Measurements from ENCODE around the gene FNDC8.
A peak's percentile ranks its signal among the peaks of the same experiment; 100 is the strongest.
"Not testable (repeated sequence)": the region's sequence is repeated elsewhere in the genome, so short reads cannot be mapped to it uniquely, and the experiment has no call there.

FNDC8 gene

DNA sequence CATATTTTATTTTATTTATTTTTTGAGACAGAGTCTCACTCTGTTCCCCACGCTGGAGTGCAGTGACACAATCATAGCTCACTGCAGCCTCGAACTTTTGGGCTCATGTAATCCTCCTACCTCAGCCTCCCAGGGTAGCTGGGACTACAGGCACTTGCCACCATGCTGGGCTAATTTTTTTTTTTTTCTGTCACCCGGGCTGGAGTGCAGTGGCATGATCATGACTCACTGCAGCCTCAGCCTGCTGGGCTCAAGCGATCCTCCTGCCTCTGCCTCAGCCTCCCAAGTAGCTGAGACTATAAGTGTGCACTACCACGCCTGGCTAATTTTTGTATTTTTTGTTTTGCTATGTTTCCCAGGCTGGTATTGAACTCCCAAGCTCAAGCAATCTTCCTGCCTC, 43.3 kb downstream of the FNDC8 start:
- TF ChIP-seq TAF1 (IDR thresholded peaks at IDR 0.05; ENCODE audit: borderline replicate concordance, low read depth, low read length), result no peak
- no peak for TF ChIP-seq POLR2A (IDR thresholded peaks at IDR 0.05; ENCODE audit: low read depth, low read length)
- no peak for TF ChIP-seq POLR2AphosphoS5 (IDR thresholded peaks at IDR 0.05; ENCODE audit: low read depth, low read length)
- FAIRE-seq, result no peak
- DNase-seq (ENCODE audit: insufficient read length), result no peak

DNA sequence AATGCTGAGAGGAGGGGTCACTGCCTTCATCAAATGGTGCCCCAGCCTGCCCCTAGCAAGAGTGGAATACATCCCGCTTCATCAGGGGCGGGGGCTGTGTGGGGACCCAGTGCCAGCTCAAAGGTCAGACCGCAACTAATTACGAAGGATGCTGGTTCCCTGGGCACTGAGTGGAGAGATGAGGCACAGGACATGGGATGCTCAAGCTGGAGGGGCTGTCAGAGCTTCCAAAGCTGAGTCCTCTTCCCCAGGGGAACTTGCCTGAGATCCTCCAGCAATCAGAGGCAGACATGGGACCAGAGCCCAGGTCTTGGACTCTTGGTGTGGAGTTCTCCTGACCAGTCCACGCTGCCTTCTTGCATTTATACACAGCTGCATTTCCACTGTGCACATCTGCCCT, 45.1 kb downstream of the FNDC8 start:
- FAIRE-seq (no peak), DNase-seq (ENCODE audit: insufficient read length) (no peak)
- TF ChIP-seq POLR2AphosphoS5 (IDR thresholded peaks at IDR 0.05; ENCODE audit: low read depth, low read length) (no peak), POLR2A (IDR thresholded peaks at IDR 0.05; ENCODE audit: low read depth, low read length) (no peak), TAF1 (IDR thresholded peaks at IDR 0.05; ENCODE audit: borderline replicate concordance, low read depth, low read length) (no peak)

DNA sequence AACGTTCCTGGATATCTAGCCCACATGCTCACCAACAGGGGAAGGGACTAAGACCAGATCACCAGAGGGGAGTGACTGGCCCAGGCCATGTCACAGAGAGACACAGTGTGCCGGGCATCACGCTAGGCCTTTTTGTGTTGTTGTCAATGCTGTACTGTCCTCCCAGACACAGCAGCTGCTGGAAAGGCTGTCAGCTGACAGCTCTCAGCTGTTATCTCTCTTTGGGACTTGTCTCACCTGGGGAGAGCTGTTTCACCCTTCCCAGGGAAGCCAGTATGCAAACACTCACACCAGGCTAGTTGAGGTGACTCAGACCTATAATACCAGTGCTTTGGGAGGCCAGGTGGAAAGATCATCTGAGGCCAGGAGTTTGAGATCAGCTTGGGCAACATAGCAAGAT, 45.6 kb downstream of the FNDC8 start:
- TF ChIP-seq POLR2AphosphoS5 (IDR thresholded peaks at IDR 0.05; ENCODE audit: low read depth, low read length) (no peak), POLR2A (IDR thresholded peaks at IDR 0.05; ENCODE audit: low read depth, low read length) (no peak), TAF1 (IDR thresholded peaks at IDR 0.05; ENCODE audit: borderline replicate concordance, low read depth, low read length) (no peak)
- no peak for DNase-seq (ENCODE audit: insufficient read length)
- FAIRE-seq, result no peak

DNA sequence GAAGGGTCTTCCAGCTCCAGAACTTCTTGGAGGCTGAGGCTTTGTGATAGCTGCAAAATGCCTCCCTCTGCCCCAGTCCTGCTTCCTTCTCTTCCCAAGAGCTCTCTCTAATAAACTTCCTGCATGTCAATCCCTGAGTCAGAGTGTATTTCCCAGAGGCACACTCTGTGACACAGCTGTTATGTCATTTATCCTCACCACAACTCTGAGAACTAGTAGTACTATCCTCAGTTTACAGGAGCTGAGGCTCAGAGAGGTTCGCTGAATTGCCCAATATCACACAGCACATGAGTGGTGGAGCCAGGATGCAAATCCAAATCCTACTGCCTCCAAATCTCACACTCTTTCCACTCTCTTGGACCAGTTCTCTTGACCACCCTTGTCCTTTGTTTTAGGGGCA, 46.3 kb downstream of the FNDC8 start:
- no peak for FAIRE-seq
- no peak for DNase-seq (ENCODE audit: insufficient read length)
- TF ChIP-seq POLR2A (IDR thresholded peaks at IDR 0.05; ENCODE audit: low read depth, low read length) (no peak), TAF1 (IDR thresholded peaks at IDR 0.05; ENCODE audit: borderline replicate concordance, low read depth, low read length) (no peak), POLR2AphosphoS5 (IDR thresholded peaks at IDR 0.05; ENCODE audit: low read depth, low read length) (no peak)

DNA sequence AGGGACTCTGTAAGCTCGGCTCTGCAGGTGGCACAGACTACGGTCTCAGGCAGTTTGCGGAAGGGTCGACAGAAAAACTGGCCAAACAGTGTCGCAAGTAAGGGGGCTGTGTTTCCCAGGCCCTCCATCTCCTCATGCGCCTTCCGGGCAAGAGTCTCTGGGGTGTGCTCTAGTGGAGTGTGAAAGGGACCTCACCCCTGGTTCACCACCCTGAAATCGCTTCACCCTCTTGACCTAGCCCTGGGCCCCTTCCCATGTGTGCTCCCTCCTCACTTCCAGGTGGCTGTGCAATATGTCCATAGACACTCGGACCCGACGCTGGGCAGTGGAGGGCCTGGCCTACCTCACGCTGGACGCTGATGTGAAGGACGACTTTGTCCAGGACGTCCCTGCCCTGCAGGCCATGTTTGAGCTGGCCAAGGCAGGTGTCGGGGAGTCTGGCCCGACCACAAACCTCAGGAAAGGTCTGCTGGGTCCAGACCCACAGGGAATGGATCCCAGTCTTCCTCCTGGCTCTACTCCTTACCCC, 48.5 kb downstream of the FNDC8 start:
- FAIRE-seq, result no peak

DNA sequence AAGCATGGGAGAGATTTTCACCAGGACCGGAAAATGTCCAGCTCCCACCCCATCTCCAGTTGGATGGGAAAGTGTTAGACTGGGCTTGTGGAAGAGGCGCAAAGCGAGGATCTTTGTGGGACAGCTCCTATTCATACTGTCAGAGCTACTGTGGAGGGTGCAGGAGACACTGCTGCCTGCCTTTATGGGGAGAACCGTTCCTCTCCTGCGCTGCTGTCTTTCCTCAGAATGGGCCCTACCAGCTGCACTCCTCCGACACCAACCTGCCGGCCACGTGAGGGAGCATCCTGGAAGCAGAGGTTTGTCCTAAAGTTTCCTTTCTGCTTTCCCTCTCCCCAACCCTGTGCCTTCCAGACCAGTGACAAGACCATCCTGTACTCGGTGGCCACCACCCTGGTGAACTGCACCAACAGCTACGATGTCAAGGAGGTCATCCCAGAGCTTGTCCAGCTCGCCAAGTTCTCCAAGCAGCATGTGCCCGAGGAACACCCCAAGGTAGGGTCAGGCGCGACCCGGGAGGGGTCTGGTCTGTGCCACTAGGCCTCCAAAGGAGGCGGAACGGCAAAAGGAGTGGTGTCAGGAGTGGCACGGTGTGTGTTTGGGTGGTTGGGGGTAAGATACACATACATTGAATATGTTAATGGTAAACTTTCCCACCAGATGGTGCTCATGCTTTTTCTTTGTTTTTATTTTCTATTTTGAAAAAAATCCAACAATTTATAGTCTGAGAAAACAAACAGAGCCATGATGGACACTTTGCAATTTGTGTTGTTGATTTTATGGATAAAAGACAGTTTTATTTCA, 49.8 kb downstream of the FNDC8 start:
- FAIRE-seq, result no peak
- TF ChIP-seq POLR2A (IDR thresholded peaks at IDR 0.05; ENCODE audit: low read depth, low read length), result no peak
- no peak for TF ChIP-seq TAF1 (IDR thresholded peaks at IDR 0.05; ENCODE audit: borderline replicate concordance, low read depth, low read length)
- no peak for TF ChIP-seq POLR2AphosphoS5 (IDR thresholded peaks at IDR 0.05; ENCODE audit: low read depth, low read length)
- DNase-seq (ENCODE audit: insufficient read length), result no peak

More for the DNA sequence above, 48.5 kb downstream of the FNDC8 start:
- TF ChIP-seq POLR2A (IDR thresholded peaks at IDR 0.05; ENCODE audit: low read depth, low read length) (no peak), POLR2AphosphoS5 (IDR thresholded peaks at IDR 0.05; ENCODE audit: low read depth, low read length) (no peak), TAF1 (IDR thresholded peaks at IDR 0.05; ENCODE audit: borderline replicate concordance, low read depth, low read length) (no peak)
- no peak for DNase-seq (ENCODE audit: insufficient read length)

DNA sequence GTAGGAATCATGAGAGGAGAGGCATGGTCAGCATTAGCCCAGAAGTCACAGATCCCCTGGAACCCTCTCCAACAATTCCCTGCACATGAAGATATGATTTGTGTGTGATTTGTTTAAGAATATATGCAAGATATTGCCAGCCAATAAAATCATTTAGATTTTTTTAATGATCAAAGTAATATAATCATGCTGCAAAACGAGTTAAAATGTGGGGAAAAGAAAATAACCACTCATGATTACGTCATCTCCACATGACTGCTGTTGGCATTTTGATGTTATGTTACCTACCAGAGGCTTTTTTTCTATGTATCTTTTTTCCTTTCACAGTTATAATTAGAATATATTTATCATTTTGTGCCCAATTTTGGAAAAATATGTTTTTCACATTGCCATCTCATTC, 50.4 kb downstream of the FNDC8 start:
- no peak for DNase-seq (ENCODE audit: insufficient read length)
- TF ChIP-seq TAF1 (IDR thresholded peaks at IDR 0.05; ENCODE audit: borderline replicate concordance, low read depth, low read length), result no peak
- FAIRE-seq, result no peak

DNA sequence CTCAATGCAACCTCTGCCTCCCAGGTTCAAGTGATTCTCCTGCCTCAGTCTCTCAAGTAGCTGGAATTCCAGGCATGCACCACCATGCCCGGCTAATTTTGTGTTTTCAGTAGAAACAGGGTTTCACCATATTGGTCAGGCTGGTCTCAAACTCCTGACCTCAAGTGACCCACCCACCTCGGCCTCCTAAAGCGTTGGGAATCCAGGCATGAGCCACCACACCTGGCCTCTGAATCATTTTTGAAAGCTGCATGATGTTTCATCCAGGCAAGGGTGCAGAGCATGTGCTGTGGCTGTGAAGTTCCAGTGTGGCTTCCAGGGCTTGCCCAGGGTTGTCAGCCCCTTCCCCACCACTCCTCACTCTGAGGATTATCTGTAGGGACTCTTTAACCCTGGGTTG, 50.9 kb downstream of the FNDC8 start:
- FAIRE-seq; DNase-seq (ENCODE audit: insufficient read length): not testable (repeated sequence)

DNA sequence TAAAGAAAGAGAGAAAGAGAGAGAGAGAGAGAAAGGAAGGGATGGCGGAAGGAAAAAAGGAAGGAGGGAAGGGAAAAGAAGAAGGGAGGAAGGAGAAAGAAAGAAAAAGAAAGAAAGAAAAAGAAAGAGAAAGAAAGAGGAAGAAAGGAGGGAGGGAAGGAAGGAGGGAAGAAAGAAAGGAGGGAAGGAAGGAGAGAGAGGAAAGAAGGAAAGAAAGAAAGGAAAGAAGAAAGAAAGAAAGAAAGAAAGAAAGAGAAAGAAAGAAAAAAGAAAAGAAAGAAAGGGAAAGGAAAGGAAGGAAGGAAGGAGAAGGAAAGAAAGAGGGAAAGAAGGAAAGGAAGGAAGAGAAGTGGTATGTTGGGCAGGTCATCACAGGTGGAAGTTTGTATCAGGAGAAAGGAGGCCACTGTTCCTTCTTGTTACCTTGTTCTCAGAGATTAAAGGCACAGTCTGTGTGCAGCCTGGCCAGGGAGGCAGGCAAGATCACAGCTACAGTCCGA, 53.5 kb downstream of the FNDC8 start:
- DNase-seq (ENCODE audit: insufficient read length), result no peak
- TF ChIP-seq POLR2AphosphoS5 (IDR thresholded peaks at IDR 0.05; ENCODE audit: low read depth, low read length) (no peak), TAF1 (IDR thresholded peaks at IDR 0.05; ENCODE audit: borderline replicate concordance, low read depth, low read length) (no peak), POLR2A (IDR thresholded peaks at IDR 0.05; ENCODE audit: low read depth, low read length) (no peak)
- peak; percentile 9 for FAIRE-seq

DNA sequence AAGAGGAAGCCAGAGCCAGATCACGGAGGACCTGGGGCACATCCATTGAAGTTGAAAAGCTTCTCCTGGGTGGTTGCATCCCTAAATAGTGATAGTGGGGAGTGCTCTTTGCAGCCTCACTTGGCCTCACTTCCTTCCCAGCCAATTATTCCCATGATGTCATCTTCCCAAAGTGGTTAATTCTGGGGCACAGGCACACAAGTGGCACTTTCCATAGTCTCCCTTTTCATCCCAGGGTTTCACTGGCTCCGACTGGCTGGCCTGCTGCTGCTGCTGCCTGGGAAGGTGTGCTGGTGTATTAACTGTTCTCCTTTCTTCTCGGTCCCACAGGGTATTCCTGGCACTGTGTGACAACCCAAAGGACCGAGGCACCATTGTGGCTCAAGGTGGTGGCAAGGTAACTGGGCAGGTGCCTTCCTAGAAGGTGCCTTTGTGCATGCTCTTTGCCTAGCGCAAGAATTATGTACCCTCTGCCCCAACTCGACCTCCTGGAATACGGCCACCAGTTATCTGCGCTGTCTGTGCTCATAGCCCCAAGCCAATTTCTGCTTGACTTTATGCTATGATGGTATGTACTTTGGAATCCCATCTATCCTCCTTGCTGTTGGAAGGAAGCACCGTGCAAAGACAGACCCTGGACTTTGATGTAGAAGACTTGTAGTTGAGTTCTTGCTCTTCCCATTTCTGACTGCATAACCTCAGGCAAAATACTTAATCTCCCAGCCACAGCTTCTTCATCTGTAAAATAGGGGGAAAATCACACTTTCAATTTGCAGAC, 54.4 kb downstream of the FNDC8 start:
- FAIRE-seq (no peak), DNase-seq (ENCODE audit: insufficient read length) (no peak)
- TF ChIP-seq POLR2A (IDR thresholded peaks at IDR 0.05; ENCODE audit: low read depth, low read length) (no peak), POLR2AphosphoS5 (IDR thresholded peaks at IDR 0.05; ENCODE audit: low read depth, low read length) (no peak), TAF1 (IDR thresholded peaks at IDR 0.05; ENCODE audit: borderline replicate concordance, low read depth, low read length) (no peak)

DNA sequence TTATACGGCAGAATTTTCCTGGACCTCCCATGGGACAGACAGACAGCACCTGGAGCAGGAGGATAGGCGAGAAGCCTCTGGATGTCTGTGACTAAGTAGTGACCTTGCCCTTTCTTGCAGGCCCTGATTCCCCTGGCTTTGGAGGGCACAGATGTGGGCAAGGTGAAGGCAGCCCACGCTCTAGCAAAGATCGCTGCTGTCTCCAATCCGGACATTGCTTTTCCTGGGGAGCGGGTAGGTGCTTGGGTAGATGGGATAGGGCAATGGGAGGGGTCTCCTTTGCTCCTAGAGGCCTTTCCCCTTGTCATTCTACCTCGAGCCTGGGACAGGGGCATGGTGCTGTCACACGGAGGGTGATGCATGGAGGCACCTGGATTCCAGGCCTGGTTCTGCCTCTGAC, 55.5 kb downstream of the FNDC8 start:
- DNase-seq (ENCODE audit: insufficient read length), result no peak
- TF ChIP-seq POLR2A (IDR thresholded peaks at IDR 0.05; ENCODE audit: low read depth, low read length) (no peak), POLR2AphosphoS5 (IDR thresholded peaks at IDR 0.05; ENCODE audit: low read depth, low read length) (no peak), TAF1 (IDR thresholded peaks at IDR 0.05; ENCODE audit: borderline replicate concordance, low read depth, low read length) (no peak)
- FAIRE-seq, result no peak

DNA sequence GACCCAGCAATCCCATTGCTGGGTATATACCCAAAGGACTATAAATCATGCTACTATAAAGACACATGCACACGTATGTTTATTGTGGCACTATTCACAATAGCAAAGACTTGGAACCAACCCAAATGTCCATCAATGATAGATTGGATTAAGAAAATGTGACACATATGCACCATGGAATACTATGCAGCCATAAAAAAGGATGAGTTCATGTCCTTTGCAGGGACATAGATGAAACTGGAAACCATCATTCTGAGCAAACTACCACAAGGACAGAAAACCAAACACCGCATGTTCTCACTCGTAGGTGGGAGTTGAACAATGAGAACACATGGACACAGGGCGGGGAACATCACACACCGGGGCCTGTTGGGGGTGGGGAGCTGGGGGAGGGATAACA, 58.0 kb downstream of the FNDC8 start:
- not testable (repeated sequence) for DNase-seq (ENCODE audit: insufficient read length); FAIRE-seq

Data from GM12892 (cell line).